WTC11 (cell line): ENCODE results near the gene NEK6. TPM values are rescaled to one million over a fixed set of nuclear protein-coding genes. Genes with fewer than 3 reads are reported as not detected.
A peak's percentile ranks its signal among the peaks of the same experiment; 100 is the strongest.

Experiments
- ATAC-seq: fragments of 200-7000 bp; cut with Tn5 transposase; 2 replicates; pipeline ENCODE4 v1.10.0; 2021; ENCODE audit warnings: mild to moderate bottlenecking, moderate library complexity
- CTCF ChIA-PET: fragments of 300-600 bp; sonication (Branson Sonifier 250); formaldehyde crosslinking; loops from one replicate; lab custom pipeline; 2021; ENCODE audit warnings: antibody characterized with exemption; lab: Charles Lee
- POLR2A ChIA-PET: fragments of 350-600 bp; sonication (Branson Sonifier 250); formaldehyde crosslinking; loops from one replicate; lab custom pipeline; 2021; ENCODE audit warnings: antibody characterized with exemption; lab: Charles Lee
- DNase-seq: peaks from one replicate; pipeline ENCODE4 v3.0.0; 2021; ENCODE audit warnings: low spot score
- H3K27ac Mint-ChIP-seq: 2 replicates; pipeline ENCODE4 v1.8.0; 2021; ENCODE audit warnings: mixed read lengths
- H3K27me3 Mint-ChIP-seq: 2 replicates; pipeline ENCODE4 v1.8.0; 2021; ENCODE audit warnings: low read depth, mild to moderate bottlenecking, moderate library complexity, mixed read lengths
- H3K36me3 Mint-ChIP-seq: 2 replicates; pipeline ENCODE4 v1.8.0; 2021; ENCODE audit warnings: mixed read lengths
- H3K4me1 Mint-ChIP-seq: 2 replicates; pipeline ENCODE4 v1.8.0; 2022; ENCODE audit warnings: mixed read lengths
- H3K4me3 Mint-ChIP-seq: 2 replicates; pipeline ENCODE4 v1.8.0; 2021; ENCODE audit warnings: mild to moderate bottlenecking, moderate library complexity, mixed read lengths
- H3K9me3 Mint-ChIP-seq: 2 replicates; pipeline ENCODE4 v1.8.0; 2021; ENCODE audit warnings: mixed read lengths
- CBFB ChIP-seq: sonication (generic); formaldehyde crosslinking; IDR thresholded peaks from 2 replicates; pipeline ENCODE4 v1.8.1; 2022; ENCODE audit warnings: mild to moderate bottlenecking, low read depth, missing genetic modification reagents
- FOXP1 ChIP-seq: sonication (generic); formaldehyde crosslinking; IDR thresholded peaks from 2 replicates; pipeline ENCODE4 v1.8.0; 2022; ENCODE audit warnings: missing genetic modification reagents, mild to moderate bottlenecking, moderate library complexity, borderline replicate concordance
- GABPB1 ChIP-seq: sonication (generic); formaldehyde crosslinking; IDR thresholded peaks from 2 replicates; pipeline ENCODE4 v1.8.1; 2023; ENCODE audit warnings: mild to moderate bottlenecking, missing genetic modification reagents
- HMGA2 ChIP-seq: fragments of 250-450 bp; sonication (Bioruptor Pico); IDR thresholded peaks from 2 replicates; pipeline ENCODE4 v1.4.0; 2021; ENCODE audit warnings: mild to moderate bottlenecking, moderate library complexity
- JAZF1 ChIP-seq: fragments of 250-450 bp; sonication (Bioruptor Pico); IDR thresholded peaks from 2 replicates; pipeline ENCODE4 v1.9.0; 2021; ENCODE audit warnings: moderate library complexity, mild to moderate bottlenecking, inconsistent platforms
- KAT7 ChIP-seq: sonication (generic); formaldehyde crosslinking; IDR thresholded peaks from 2 replicates; pipeline ENCODE4 v1.8.1; 2023; ENCODE audit warnings: missing genetic modification reagents, mild to moderate bottlenecking, borderline replicate concordance
- NFE2L1 ChIP-seq: sonication (generic); formaldehyde crosslinking; IDR thresholded peaks from 2 replicates; pipeline ENCODE4 v1.8.1; 2023; ENCODE audit warnings: missing genetic modification reagents
- TP53 ChIP-seq: sonication (generic); formaldehyde crosslinking; IDR thresholded peaks from 2 replicates; pipeline ENCODE4 v1.8.1; 2023; ENCODE audit warnings: mild to moderate bottlenecking, missing genetic modification reagents
- ZNF232 ChIP-seq: sonication (generic); formaldehyde crosslinking; IDR thresholded peaks from 2 replicates; pipeline ENCODE4 v1.8.0; 2022; ENCODE audit warnings: mild to moderate bottlenecking, missing genetic modification reagents
- ZNF423 ChIP-seq: fragments of 250-450 bp; sonication (Bioruptor Pico); IDR thresholded peaks from 2 replicates; pipeline ENCODE4 v2.1.2; 2022; ENCODE audit warnings: mild to moderate bottlenecking, moderate library complexity
- total RNA-seq: library from RNA; stranded (reverse); gene quantifications from 3 replicates; pipeline ENCODE4 v1.2.3, GENCODE V29; 2021
- TF ChIP-seq, protein P1 (sequence below): sonication (generic); formaldehyde crosslinking; IDR thresholded peaks from 2 replicates; pipeline ENCODE4 v1.8.0; 2022; ENCODE audit warnings: missing genetic modification reagents
- TF ChIP-seq, protein P2 (sequence below): sonication (generic); formaldehyde crosslinking; IDR thresholded peaks from 2 replicates; pipeline ENCODE4 v1.8.0; 2023; ENCODE audit warnings: mild to moderate bottlenecking, missing genetic modification reagents
- TF ChIP-seq, protein P3 (sequence below): sonication (generic); formaldehyde crosslinking; IDR thresholded peaks from 2 replicates; pipeline ENCODE4 v1.8.1; 2023; ENCODE audit warnings: mild to moderate bottlenecking, missing genetic modification reagents, moderate library complexity
- TF ChIP-seq, protein P4 (sequence below): sonication (generic); formaldehyde crosslinking; IDR thresholded peaks from 2 replicates; pipeline ENCODE4 v1.8.1; 2022; ENCODE audit warnings: mild to moderate bottlenecking, moderate library complexity, missing genetic modification reagents
- TF ChIP-seq, protein P5 (sequence below): sonication (generic); formaldehyde crosslinking; IDR thresholded peaks from 2 replicates; pipeline ENCODE4 v1.8.1; 2022; ENCODE audit warnings: mild to moderate bottlenecking, missing genetic modification reagents, moderate library complexity, borderline replicate concordance
- TF ChIP-seq, protein P6 (sequence below): sonication (generic); formaldehyde crosslinking; IDR thresholded peaks from 2 replicates; pipeline ENCODE4 v1.8.1; 2022; ENCODE audit warnings: missing genetic modification reagents, borderline replicate concordance

The NEK6 gene
- total RNA-seq, 1 experiment from 2014 or later = 23.0 TPM

DNA sequence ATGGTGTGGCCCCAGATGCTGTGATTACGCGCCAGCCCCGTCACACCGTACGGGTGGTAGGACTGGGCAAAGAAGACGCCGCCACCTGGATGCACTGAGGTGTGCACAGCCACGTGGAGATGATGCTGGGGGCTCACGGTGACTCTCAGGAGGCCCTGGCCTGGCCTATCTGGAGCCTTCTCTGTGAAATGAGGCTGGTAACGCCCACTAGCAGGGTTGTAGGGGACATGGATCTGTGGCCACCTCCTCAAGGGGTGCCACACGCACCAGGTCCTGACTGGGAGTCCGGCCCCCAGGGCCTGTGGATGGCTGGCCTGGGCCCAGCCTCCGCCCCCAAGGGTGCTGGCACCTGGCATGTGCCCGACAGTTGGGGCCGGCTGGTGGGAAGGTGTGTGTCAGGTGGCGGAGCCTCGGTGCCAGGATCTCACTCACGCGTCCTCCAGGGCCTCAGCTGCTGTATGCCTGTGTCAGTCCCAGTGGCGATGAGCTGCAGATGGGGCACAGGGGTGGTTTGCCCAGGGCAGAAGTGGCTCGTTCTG, 32.4 kb downstream of the NEK6 start:
- Mint-ChIP-seq H3K27me3 (no peaks in the 10 kb centered on the region), H3K36me3 (no peaks in the 10 kb centered on the region), H3K9me3 (no peaks in the 10 kb centered on the region), H3K4me1 (peaks cover 16% of the 10 kb centered on the region), H3K4me3 (no peak overlapping the region), H3K27ac (no peak overlapping the region)
- CTCF ChIA-PET = interaction anchor here (1.1 kb wide), 2 partner anchors 22 to 129 kb away, joined by 3 to 4 read pairs; no protein-coding TSS in a partner anchor
- POLR2A ChIA-PET = no interaction called here
- TF ChIP-seq JAZF1 (CRISPR knock-in tag) = no peak
- no peak for TF ChIP-seq ZNF232 (CRISPR knock-in tag)
- ATAC-seq = no peak
- no peak for DNase-seq

DNA sequence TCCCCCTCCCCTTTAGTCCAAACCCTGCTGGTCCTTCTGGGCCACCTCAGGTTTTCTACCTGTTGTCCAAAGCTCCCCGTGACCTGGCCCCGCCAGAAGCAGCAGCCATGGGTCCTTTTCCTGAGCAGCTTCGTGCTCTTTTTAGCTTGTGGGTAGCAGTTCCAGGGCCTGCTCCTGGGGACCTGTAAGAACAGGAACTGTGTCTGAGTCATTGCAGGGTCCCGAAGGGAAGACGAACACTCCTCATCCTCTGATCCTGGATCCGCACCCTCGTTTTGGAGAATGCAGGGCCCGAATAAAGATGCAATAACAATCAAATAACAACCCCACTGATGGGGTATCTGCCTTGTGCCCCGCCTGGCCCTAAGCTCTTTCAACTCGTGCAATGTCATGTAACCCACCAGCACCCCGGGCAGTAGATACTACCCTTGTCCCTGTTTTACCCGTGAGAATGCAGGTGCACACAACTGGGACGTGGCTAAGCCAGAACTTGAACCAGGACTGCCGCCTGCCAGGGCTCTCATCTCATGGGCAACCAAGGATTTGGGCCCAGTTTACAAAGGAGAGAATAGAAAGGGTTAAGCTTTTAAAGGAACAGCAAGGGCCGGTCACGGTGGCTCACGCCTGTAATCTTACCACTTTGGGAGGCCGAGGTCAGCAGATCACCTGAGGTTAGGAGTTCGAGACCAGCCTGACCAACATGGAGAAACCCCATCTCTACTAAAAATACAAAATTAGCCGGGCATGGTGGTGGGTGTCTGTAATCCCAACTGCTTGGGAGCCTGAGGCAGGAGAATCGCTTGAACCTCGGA, 33.2 kb downstream of the NEK6 start:
- Mint-ChIP-seq H3K4me1 (peaks cover 16% of the 10 kb centered on the region), H3K27ac (peak overlapping the region; percentile 36; the same call in 1 of the 2 replicates), H3K4me3 (no peak overlapping the region), H3K9me3 (no peaks in the 10 kb centered on the region), H3K27me3 (no peaks in the 10 kb centered on the region), H3K36me3 (no peaks in the 10 kb centered on the region)
- POLR2A ChIA-PET = no interaction called here
- DNase-seq (no peak), ATAC-seq (no peak)
- CTCF ChIA-PET = interaction anchor here (1.1 to 2.2 kb wide), 4 partner anchors 21 to 166 kb away, joined by 3 to 5 read pairs (median 4); no protein-coding TSS in a partner anchor
- TF ChIP-seq, protein P1, sequence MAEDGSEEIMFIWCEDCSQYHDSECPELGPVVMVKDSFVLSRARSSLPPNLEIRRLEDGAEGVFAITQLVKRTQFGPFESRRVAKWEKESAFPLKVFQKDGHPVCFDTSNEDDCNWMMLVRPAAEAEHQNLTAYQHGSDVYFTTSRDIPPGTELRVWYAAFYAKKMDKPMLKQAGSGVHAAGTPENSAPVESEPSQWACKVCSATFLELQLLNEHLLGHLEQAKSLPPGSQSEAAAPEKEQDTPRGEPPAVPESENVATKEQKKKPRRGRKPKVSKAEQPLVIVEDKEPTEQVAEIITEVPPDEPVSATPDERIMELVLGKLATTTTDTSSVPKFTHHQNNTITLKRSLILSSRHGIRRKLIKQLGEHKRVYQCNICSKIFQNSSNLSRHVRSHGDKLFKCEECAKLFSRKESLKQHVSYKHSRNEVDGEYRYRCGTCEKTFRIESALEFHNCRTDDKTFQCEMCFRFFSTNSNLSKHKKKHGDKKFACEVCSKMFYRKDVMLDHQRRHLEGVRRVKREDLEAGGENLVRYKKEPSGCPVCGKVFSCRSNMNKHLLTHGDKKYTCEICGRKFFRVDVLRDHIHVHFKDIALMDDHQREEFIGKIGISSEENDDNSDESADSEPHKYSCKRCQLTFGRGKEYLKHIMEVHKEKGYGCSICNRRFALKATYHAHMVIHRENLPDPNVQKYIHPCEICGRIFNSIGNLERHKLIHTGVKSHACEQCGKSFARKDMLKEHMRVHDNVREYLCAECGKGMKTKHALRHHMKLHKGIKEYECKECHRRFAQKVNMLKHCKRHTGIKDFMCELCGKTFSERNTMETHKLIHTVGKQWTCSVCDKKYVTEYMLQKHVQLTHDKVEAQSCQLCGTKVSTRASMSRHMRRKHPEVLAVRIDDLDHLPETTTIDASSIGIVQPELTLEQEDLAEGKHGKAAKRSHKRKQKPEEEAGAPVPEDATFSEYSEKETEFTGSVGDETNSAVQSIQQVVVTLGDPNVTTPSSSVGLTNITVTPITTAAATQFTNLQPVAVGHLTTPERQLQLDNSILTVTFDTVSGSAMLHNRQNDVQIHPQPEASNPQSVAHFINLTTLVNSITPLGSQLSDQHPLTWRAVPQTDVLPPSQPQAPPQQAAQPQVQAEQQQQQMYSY (CRISPR knock-in tag) = peak; percentile 76
- TF ChIP-seq, protein P2, sequence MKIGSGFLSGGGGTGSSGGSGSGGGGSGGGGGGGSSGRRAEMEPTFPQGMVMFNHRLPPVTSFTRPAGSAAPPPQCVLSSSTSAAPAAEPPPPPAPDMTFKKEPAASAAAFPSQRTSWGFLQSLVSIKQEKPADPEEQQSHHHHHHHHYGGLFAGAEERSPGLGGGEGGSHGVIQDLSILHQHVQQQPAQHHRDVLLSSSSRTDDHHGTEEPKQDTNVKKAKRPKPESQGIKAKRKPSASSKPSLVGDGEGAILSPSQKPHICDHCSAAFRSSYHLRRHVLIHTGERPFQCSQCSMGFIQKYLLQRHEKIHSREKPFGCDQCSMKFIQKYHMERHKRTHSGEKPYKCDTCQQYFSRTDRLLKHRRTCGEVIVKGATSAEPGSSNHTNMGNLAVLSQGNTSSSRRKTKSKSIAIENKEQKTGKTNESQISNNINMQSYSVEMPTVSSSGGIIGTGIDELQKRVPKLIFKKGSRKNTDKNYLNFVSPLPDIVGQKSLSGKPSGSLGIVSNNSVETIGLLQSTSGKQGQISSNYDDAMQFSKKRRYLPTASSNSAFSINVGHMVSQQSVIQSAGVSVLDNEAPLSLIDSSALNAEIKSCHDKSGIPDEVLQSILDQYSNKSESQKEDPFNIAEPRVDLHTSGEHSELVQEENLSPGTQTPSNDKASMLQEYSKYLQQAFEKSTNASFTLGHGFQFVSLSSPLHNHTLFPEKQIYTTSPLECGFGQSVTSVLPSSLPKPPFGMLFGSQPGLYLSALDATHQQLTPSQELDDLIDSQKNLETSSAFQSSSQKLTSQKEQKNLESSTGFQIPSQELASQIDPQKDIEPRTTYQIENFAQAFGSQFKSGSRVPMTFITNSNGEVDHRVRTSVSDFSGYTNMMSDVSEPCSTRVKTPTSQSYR (CRISPR knock-in tag) = no peak

DNA sequence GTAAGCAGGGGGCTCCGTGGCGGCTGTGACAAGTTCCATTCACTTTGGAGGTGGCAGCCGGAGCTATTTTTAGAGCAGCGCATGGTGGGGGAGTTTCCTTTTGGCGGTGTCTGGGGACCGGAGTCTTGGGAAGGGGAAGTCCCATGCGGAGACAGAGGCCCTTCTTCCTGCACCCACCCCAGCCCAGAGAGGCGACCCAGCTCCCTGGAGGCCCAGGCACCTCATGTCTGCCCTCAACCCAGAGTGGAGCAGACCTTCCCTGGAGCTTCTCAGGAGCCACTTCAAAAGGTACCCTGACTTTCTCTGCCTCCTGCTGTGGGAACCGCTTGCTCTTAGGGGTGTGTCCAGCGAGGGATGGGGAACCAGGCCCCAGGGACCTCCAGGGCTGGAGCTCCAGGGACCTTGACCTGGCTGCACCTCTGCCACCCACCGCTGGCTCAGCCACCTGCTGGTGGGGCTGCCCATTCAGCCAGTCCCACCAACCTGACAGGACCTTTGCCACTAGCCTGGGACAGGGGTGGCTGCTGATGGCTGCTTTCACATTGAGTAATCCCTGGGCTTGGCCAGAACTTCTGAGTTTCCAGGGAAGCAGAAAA, 34.1 kb downstream of the NEK6 start:
- ChIA-PET CTCF (interaction anchor here (1.5 to 2.2 kb wide), 3 partner anchors 29 to 179 kb away, joined by 4 to 5 read pairs (median 4); no protein-coding TSS in a partner anchor), POLR2A (no interaction called here)
- no peak overlapping the region for H3K27ac Mint-ChIP-seq
- no peaks in the 10 kb centered on the region for H3K27me3 Mint-ChIP-seq
- no peak for TF ChIP-seq JAZF1 (CRISPR knock-in tag)
- no peak for TF ChIP-seq KAT7 (CRISPR knock-in tag)
- no peak for TF ChIP-seq ZNF232 (CRISPR knock-in tag)
- TF ChIP-seq ZNF423 = no peak
- TF ChIP-seq NFE2L1 = no peak
- no peak for TF ChIP-seq GABPB1
- TF ChIP-seq, protein P3, sequence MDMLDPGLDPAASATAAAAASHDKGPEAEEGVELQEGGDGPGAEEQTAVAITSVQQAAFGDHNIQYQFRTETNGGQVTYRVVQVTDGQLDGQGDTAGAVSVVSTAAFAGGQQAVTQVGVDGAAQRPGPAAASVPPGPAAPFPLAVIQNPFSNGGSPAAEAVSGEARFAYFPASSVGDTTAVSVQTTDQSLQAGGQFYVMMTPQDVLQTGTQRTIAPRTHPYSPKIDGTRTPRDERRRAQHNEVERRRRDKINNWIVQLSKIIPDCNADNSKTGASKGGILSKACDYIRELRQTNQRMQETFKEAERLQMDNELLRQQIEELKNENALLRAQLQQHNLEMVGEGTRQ = no peak
- TF ChIP-seq, protein P4, sequence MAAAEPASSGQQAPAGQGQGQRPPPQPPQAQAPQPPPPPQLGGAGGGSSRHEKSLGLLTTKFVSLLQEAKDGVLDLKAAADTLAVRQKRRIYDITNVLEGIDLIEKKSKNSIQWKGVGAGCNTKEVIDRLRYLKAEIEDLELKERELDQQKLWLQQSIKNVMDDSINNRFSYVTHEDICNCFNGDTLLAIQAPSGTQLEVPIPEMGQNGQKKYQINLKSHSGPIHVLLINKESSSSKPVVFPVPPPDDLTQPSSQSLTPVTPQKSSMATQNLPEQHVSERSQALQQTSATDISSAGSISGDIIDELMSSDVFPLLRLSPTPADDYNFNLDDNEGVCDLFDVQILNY = no peak
- TF ChIP-seq CBFB = no peak
- TF ChIP-seq TP53 (CRISPR knock-in tag) = no peak
- TF ChIP-seq HMGA2 (CRISPR knock-in tag) = no peak
- TF ChIP-seq, protein P5, sequence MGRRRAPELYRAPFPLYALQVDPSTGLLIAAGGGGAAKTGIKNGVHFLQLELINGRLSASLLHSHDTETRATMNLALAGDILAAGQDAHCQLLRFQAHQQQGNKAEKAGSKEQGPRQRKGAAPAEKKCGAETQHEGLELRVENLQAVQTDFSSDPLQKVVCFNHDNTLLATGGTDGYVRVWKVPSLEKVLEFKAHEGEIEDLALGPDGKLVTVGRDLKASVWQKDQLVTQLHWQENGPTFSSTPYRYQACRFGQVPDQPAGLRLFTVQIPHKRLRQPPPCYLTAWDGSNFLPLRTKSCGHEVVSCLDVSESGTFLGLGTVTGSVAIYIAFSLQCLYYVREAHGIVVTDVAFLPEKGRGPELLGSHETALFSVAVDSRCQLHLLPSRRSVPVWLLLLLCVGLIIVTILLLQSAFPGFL (CRISPR knock-in tag) = no peak
- TF ChIP-seq, protein P6, sequence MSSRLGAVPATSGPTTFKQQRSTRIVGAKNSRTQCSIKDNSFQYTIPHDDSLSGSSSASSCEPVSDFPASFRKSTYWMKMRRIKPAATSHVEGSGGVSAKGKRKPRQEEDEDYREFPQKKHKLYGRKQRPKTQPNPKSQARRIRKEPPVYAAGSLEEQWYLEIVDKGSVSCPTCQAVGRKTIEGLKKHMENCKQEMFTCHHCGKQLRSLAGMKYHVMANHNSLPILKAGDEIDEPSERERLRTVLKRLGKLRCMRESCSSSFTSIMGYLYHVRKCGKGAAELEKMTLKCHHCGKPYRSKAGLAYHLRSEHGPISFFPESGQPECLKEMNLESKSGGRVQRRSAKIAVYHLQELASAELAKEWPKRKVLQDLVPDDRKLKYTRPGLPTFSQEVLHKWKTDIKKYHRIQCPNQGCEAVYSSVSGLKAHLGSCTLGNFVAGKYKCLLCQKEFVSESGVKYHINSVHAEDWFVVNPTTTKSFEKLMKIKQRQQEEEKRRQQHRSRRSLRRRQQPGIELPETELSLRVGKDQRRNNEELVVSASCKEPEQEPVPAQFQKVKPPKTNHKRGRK (CRISPR knock-in tag) = no peak
- no peak for TF ChIP-seq FOXP1 (CRISPR knock-in tag)
- no peak for DNase-seq
- H3K4me1 Mint-ChIP-seq = peaks cover 16% of the 10 kb centered on the region
- no peak overlapping the region for H3K4me3 Mint-ChIP-seq
- H3K9me3 Mint-ChIP-seq = no peaks in the 10 kb centered on the region
- no peaks in the 10 kb centered on the region for H3K36me3 Mint-ChIP-seq
- no peak; the same call in 1 of the 2 replicates for ATAC-seq
